ENCODE measurements around the gene TGM3.

The TGM3 gene

GRCh38 chr20:2297357-2297728 lies 1.5 kb downstream of the TGM3 start:
- in situ Hi-C loops (cut with MboI; ENCODE audit: low pct_unique_long_range_greater_than_20kb, low sequenced_read_pairs, unreplicated experiment) = no loop called here
- no peak for TF ChIP-seq CTCF (IDR thresholded peaks at IDR 0.05; ENCODE audit: extremely low read depth, insufficient read depth, missing control alignments)
- no peak for DNase-seq (ENCODE audit: low spot score)

GRCh38 chr20:2298116-2298515 lies 2.3 kb downstream of the TGM3 start:
- no peak for TF ChIP-seq CTCF (IDR thresholded peaks at IDR 0.05; ENCODE audit: extremely low read depth, insufficient read depth, missing control alignments)
- no peak for DNase-seq (ENCODE audit: low spot score)
- in situ Hi-C loops (cut with MboI; ENCODE audit: low pct_unique_long_range_greater_than_20kb, low sequenced_read_pairs, unreplicated experiment) = no loop called here

- in situ Hi-C loops (cut with MboI; ENCODE audit: low pct_unique_long_range_greater_than_20kb, low sequenced_read_pairs, unreplicated experiment) = no loop called here
- no peak for TF ChIP-seq CTCF (IDR thresholded peaks at IDR 0.05; ENCODE audit: extremely low read depth, insufficient read depth, missing control alignments)
- DNase-seq (ENCODE audit: low spot score) = no peak
These were observed 2.9 kb downstream of the TGM3 start for GRCh38 chr20:2298701-2299100.

- no peak for DNase-seq (ENCODE audit: low spot score)
- in situ Hi-C loops (cut with MboI; ENCODE audit: low pct_unique_long_range_greater_than_20kb, low sequenced_read_pairs, unreplicated experiment) = no loop called here
- TF ChIP-seq CTCF (IDR thresholded peaks at IDR 0.05; ENCODE audit: extremely low read depth, insufficient read depth, missing control alignments) = no peak
These were observed 3.5 kb downstream of the TGM3 start for GRCh38 chr20:2299301-2299700.

- no peak for TF ChIP-seq CTCF (IDR thresholded peaks at IDR 0.05; ENCODE audit: extremely low read depth, insufficient read depth, missing control alignments)
- DNase-seq (ENCODE audit: low spot score) = no peak
- in situ Hi-C loops (cut with MboI; ENCODE audit: low pct_unique_long_range_greater_than_20kb, low sequenced_read_pairs, unreplicated experiment) = no loop called here
These were observed 4.2 kb downstream of the TGM3 start for GRCh38 chr20:2300002-2300401.

- no peak for DNase-seq (ENCODE audit: low spot score)
- TF ChIP-seq CTCF (IDR thresholded peaks at IDR 0.05; ENCODE audit: extremely low read depth, insufficient read depth, missing control alignments) = no peak
- in situ Hi-C loops (cut with MboI; ENCODE audit: low pct_unique_long_range_greater_than_20kb, low sequenced_read_pairs, unreplicated experiment) = no loop called here
These were observed 4.6 kb downstream of the TGM3 start for GRCh38 chr20:2300420-2300819.

- peak; percentile 65 for DNase-seq (ENCODE audit: low spot score)
- in situ Hi-C loops (cut with MboI; ENCODE audit: low pct_unique_long_range_greater_than_20kb, low sequenced_read_pairs, unreplicated experiment) = no loop called here
- no peak for TF ChIP-seq CTCF (IDR thresholded peaks at IDR 0.05; ENCODE audit: extremely low read depth, insufficient read depth, missing control alignments)
These were observed 5.4 kb downstream of the TGM3 start for GRCh38 chr20:2301164-2301622.
